HG02852 (cell line): ENCODE results near the gene DNAJC6.

Source experiments
- ATAC-seq: cut with Tn5 transposase; IDR thresholded peaks from one replicate; pipeline ENCODE4 v1.9.1; 2021; ENCODE audit warnings: mild to moderate bottlenecking, moderate library complexity; ENCODE audit not compliant: unreplicated experiment

DNAJC6 gene

DNA sequence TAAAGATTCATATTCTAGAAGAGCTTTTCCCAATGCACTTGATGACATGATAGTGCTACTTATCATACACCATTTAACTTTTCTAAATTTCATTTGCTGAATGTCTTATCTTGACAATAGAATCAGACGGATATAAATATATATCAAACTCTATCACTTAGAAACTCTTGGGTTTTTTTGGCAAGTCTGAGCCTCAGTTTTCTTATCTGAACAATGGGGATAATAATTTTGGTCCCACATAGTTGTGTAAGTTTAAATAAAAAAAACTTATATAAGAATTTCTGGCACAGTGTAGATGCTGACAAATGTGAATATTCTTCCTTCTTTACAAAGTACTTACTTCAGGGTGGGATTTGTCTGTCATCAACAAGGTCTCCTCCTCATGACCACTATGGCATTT is 89.7 kb downstream of the DNAJC6 start:
- ATAC-seq = no peak

DNA sequence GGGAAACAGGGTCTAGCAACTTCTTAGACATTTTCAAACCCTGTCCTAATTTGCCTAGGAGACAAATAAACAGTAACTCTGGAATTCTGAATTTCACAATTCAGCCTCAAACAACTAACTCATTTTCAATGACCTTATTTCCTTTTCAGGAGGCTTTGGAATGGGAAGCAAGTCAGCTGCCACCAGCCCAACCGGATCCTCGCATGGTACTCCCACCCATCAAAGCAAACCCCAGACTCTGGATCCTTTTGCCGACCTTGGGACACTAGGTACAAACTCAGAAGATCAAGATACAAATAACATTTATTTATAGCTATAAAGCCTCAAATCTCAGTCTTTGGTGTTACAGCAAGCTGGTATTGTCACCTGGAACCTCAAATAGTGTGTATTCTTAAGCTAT is 92.3 kb downstream of the DNAJC6 start:
- no peak for ATAC-seq

GRCh38 chr1:65404941-65405340 is 95.6 kb downstream of the DNAJC6 start:
- ATAC-seq = no peak

GRCh38 chr1:65407877-65408276 is 98.5 kb downstream of the DNAJC6 start:
- ATAC-seq = no peak

- no peak for ATAC-seq
Observed at GRCh38 chr1:65409314-65409713, 100.0 kb downstream of the DNAJC6 start.

- ATAC-seq = no peak
Observed at GRCh38 chr1:65409816-65410326, 100.5 kb downstream of the DNAJC6 start.

DNA sequence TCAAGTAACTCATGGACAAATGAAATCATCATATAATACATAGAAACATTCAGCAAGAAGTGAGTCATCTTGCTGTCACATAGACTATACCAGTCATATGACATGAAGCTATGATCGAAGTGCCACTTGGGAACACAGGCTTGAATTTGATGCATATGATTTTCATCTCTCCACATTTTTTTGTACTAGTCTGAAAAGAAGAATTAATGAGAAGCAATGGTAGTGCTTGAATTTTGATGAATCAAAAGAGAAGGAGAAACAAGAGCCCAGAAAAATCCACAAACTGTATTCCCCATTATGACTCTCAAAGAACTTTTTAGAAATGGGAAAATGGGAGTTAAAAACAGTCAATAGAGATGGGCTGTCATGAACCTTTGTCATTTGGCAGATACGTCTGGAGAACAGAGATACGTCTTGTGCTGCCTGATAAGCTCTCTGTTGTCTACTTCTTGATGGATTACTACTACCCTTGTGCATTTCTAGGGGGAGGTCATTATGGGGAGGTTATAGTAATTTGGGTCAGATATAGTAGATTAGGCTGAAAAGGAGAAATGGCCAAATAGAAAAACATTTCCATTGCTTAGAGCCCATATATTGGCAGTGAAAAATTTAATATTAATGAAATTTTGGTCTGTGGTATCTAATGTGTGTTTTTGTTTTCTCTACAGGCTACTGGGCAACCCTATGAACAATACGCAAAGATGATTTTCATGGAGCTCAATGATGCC is 103.1 kb downstream of the DNAJC6 start:
- no peak for ATAC-seq

DNA sequence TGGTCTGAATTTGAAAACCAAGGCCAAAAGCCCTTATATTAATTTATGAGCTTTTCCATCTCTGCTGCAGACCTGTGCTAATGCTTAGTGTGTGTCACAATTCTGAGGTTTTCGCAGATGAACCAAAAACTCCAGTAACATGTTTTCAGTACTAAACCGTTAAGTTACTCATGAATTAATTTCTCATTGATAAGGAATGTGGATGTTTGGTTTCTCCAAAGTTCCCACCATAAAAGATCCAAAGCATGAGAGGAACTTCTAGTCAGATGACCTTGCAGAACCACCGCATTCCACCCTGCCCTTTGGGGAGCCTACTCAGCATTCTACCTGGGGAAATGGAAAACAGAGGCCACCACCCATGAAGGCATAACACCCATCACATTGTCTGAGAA is 103.6 kb downstream of the DNAJC6 start:
- ATAC-seq = no peak

- no peak for ATAC-seq
Observed at GRCh38 chr1:65414538-65414937, 105.2 kb downstream of the DNAJC6 start.

- no peak for ATAC-seq
Observed at GRCh38 chr1:65416767-65417166, 107.4 kb downstream of the DNAJC6 start.

- no peak for ATAC-seq
Observed at GRCh38 chr1:65417729-65418128, 108.4 kb downstream of the DNAJC6 start.

DNA sequence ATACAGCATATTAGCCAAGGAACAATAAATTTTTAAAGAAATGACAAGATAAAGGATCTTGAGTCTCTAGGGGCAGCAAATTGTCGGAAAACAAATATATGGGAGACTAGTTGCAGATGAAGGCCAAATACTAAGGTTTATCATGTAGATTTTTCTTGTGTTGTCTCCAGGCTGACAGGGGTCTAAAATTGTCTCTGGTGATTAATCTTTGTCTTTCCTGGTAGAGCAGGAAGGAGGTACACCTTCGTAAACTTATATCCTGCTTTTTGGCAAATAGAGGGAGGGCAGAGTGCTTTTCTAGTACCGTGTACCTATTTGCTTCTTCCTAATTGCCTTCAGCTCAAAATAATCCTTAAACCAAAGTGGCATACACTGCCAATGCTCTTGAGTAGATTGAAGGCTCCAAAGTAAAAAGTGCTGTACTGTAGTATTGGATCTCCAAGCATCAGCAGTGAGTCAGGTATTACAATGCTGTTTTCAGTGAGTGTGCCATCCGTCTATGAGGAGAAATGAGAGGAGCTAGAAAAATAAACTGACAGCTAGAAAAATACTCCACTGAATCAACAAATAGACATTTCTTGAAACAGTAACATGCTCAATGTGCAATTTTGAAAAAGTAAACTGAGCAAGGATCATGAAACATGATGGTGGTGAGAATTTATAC is 109.3 kb downstream of the DNAJC6 start:
- ATAC-seq = no peak

DNA sequence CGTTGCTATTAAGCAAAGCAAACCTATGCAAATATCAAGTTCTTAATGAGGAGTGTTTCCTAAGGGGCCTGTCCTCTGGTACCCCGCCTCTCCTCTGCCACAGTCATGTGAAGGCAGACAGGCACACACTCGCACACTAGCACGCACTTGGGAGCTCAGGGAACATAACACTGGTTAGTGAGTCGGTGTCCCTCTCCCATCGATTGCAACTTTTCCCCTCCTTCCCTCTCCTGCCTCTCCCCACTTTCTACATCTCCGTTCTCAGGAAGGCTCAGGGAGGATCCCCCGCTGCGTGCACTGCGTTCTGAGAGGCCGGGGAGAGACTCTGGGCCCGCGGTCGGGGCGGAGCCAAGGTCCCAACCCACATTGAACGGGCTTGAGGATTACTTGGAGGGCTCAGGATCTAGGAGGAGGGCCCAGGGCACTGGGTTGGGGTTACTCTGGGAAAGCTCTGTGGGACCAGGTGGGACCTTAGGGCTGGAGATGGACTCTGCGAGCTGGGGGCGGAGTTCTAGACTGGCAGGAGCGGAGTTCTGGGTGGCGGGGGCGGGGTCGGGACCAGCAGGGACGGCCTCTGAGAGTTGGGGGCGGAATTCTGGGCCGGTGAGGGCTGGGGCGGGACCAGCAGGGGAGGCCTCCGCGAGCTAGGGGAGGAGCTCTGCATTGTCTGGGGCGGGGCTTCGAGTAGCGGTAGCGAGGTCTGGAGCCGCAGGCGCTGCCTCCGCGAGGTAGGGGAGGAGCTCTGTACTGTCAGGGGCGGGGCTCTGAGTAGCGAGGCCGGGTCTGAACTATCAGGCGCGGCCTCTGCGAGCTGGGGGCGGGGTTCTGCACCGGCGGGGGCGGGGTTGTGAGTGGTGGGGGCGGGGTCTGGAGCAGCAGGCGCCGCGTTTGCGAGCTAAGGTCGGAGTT is 110.6 kb downstream of the DNAJC6 start:
- ATAC-seq = peak; percentile 90

DNA sequence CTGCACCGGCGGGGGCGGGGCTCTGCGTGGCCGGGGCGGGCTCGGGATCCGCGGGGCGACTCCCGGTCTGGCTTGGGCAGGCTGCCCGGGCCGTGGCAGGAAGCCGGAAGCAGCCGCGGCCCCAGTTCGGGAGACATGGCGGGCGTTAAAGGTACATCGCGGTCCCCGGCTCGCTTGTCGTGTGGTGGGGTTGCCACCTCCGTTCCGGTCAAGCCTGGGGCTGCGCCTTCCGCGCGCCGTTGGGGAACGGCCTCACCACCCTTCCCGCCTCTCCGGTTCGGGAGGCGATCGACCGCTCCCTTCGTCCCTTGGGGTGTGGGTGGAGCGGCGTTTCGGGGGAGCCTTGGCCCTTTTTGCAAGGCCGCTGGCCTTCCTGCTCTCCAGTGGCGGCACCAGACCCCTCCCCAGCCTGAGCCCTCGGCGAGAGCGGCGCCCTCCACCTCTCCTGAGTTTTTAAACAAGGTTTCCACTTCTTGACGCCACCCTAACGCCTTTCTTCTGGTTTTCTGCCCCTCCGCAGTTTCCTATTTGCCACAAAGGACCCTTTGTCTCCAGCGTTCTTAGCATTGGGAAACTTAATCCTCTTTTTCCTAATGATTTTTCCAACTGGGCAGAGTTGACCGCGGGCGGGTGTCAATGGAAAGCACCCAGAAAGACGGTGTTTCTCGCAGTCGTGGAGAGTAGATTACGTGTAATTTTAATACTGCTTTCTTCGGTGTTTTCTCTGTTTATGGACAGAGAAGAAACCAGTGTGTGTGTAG is 111.4 kb downstream of the DNAJC6 start, which contains the start of the genes LEPR and LEPROT:
Gene LEPR (plus strand): TSS at position 79 of the 761 bp plus-strand sequence. CDS start 144,898 bp downstream, outside the sequence.
Gene LEPROT (plus strand): TSS at position 79 of the 761 bp plus-strand sequence. CDS start 57 bp downstream, at position 136.
- peak; percentile 53 for ATAC-seq

- ATAC-seq = no peak
Observed at GRCh38 chr1:65421351-65422025, 112.1 kb downstream of the DNAJC6 start.

DNA sequence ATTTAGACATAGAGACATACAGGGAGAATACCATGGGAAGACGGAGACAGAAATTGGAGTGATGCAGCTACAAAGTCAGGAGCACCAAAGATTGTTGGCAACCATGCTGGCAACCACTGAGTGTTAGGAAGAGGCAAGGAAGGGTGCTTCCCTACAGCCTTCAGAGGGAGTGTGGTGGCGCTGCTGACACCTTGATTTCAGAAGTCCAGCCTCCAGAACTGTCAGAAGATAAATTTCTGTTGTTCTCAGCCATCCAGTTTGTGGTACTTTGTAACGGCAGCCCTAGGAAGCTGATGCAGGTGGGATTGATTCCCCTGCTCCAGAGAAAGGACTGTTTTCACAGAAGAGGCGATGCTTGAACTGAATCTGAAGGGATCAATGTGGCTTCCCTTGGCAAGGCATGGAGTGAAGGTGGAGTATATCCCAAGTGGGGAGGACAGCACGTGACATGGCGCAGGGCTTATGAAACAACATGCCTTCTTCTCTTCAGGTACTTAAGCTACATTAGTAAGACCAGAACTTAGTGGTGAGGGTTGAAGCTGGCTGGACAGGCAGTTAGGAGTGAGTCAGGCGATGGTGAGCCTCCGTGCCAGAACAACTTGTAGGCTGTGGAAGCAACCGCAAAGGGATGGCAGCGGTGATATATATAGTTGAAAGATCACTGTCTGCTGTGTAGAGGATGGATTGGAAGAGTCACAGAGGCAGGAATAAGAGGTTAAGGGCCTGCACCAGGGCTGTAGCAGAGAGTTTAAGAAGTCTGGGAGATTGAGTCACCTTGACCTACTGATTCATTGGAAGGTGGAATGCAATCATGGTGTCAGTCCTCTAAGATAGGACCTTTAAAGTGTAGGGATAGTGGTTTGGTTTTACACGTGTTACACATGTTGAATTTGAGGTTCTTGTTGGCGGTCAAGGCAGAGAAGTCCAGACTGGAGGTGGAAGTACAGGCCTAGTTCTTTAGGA is 113.2 kb downstream of the DNAJC6 start:
- ATAC-seq = no peak

DNA sequence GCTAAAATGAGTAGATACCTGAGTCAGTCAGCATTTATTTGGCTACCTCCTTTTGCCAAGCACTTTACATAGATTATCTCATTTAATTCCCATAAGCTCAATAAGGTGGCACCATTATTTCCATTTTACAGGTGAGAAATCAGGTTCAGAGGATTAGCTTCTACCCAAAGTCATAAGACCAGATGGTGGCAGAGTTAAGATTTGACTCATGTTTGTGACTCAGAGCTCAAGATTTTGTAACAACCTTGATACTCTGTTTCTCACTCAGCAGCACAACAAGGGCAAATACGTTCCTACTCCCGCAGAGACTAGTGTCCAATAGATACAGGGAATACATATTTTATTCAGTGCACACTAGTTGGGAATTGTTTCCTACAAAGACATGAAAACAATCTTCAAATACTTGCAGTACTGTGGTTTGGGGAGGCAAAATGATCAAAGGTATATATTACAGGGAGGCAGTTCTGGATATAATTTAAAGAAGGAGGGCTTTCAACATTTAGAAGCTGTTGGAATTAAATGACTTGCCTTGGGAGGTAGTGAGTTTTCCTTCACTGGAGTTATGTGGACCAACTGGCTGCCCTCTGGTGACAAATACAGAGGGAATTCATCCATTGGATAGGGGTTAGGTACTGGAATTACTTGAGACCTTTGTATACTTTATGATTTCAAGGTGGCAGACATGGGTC is 114.7 kb downstream of the DNAJC6 start:
- ATAC-seq = no peak

DNA sequence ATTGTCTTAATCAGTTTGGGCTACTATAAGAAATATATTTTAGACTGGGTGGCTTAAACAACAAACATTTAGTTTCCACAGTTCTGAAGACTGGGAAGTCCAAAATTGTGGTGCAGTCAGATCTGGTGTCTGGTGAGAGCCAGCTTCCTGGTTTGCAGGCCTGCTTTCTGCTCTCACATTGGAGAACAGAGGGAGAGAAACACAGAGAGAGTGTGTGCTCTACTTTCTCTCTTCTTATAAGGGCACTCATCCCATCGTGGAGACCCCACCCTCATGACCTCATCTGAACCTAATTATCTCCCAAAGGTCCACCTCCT is 115.2 kb downstream of the DNAJC6 start:
- no peak for ATAC-seq
